SK-N-SH (cell line): ENCODE results near the gene FRMPD3. TPM values are rescaled to one million over a fixed set of nuclear protein-coding genes. Genes with fewer than 3 reads are reported as not detected.
"Not testable (repeated sequence)": the region's sequence is repeated elsewhere in the genome, so short reads cannot be mapped to it uniquely, and the experiment has no call there.

ENCODE experiments used
- CTCF ChIA-PET: fragments of 300-600, 350-600 bp; formaldehyde crosslinking; extraction: SDS; loops from one replicate; lab custom pipeline; 2021; lab: Yijun Ruan, JAX
- POLR2A ChIA-PET: fragments of 350-600 bp; sonication (Branson Sonifier 250); formaldehyde crosslinking; extraction: SDS; loops from one replicate; lab custom pipeline; 2020; ENCODE audit warnings: antibody characterized with exemption, inconsistent platforms; lab: Yijun Ruan, JAX
- DNase-seq: peaks from one replicate; pipeline ENCODE4 v3.0.0; 2012
- H2AFZ ChIP-seq: fragments of 200-600 bp; sonication (generic); 2 replicates; pipeline ENCODE4 v1.8.1; 2016; ENCODE audit warnings: antibody characterized with exemption, mild to moderate bottlenecking, low read depth
- H3F3A ChIP-seq: fragments of 200-600 bp; sonication (generic); replicated peaks from 2 replicates; pipeline ENCODE3; 2016; ENCODE audit warnings: antibody characterized with exemption, mild to moderate bottlenecking; ENCODE audit not compliant: insufficient read depth
- H3K27ac ChIP-seq, 2 experiments: fragments of 200-500 bp in 1 of 2; fragments of 200-600 bp in 1 of 2; sonication (Bioruptor generic) in 1 of 2; sonication (generic), shearing (Covaris generic) in 1 of 2; 2 replicates each; pipeline versions ENCODE4 v1.5.1 to v1.6.1; 2014 to 2016; ENCODE audit warnings: low read depth in 2 of 2, inconsistent platforms in 1 of 2, low read length in 1 of 2, mild to moderate bottlenecking in 1 of 2, mixed read lengths in 1 of 2
- H3K27me3 ChIP-seq: fragments of 200-600 bp; sonication (generic), shearing (Covaris generic); 2 replicates; pipeline ENCODE4 v1.6.1; 2016; ENCODE audit warnings: mixed run types; ENCODE audit not compliant: insufficient read depth
- H3K36me3 ChIP-seq, 2 experiments: fragments of 200-500 bp in 1 of 2; fragments of 200-600 bp in 1 of 2; sonication (Bioruptor generic) in 1 of 2; sonication (generic) in 1 of 2; replicated peaks in 1 of 2; 2 replicates each; pipeline versions ENCODE3 to v1.5.1; 2014 to 2016; ENCODE audit warnings: low read length in 1 of 2, mild to moderate bottlenecking in 1 of 2; ENCODE audit not compliant: insufficient read depth in 2 of 2, control insufficient read depth in 1 of 2
- H3K4me1 ChIP-seq, 2 experiments: fragments of 200-500 bp in 1 of 2; fragments of 200-600 bp in 1 of 2; sonication (Bioruptor generic) in 1 of 2; sonication (generic), shearing (Covaris generic) in 1 of 2; 2 replicates each; pipeline versions ENCODE4 v1.5.1 to v1.6.1; 2014 to 2016; ENCODE audit warnings: low read depth in 1 of 2, low read length in 1 of 2, mixed run types in 1 of 2; ENCODE audit not compliant: insufficient read depth in 2 of 2, control insufficient read depth in 1 of 2
- H3K4me2 ChIP-seq: fragments of 200-600 bp; sonication (generic), shearing (Covaris generic); 2 replicates; pipeline ENCODE4 v1.6.1; 2017; ENCODE audit warnings: mixed run types
- H3K4me3 ChIP-seq, 2 experiments: fragments of 200-500 bp in 1 of 2; fragments of 200-600 bp in 1 of 2; sonication (Bioruptor generic) in 1 of 2; sonication (generic), shearing (Covaris generic) in 1 of 2; 2 replicates each; pipeline versions ENCODE4 v1.5.1 to v1.8.1; 2014 to 2016; ENCODE audit warnings: low read depth in 2 of 2, inconsistent platforms in 1 of 2, low read length in 1 of 2, mild to moderate bottlenecking in 1 of 2, mixed read lengths in 1 of 2, moderate library complexity in 1 of 2
- H3K79me2 ChIP-seq: fragments of 200-600 bp; sonication (generic); 2 replicates; pipeline ENCODE4 v1.8.1; 2017; ENCODE audit warnings: mild to moderate bottlenecking; ENCODE audit not compliant: insufficient read depth
- H3K9ac ChIP-seq: fragments of 200-600 bp; sonication (generic); 2 replicates; pipeline ENCODE4 v1.6.1; 2017; ENCODE audit warnings: mixed run types
- H3K9me2 ChIP-seq: fragments of 200-600 bp; sonication (generic); 2 replicates; pipeline ENCODE4 v1.6.1; 2017; ENCODE audit warnings: mixed run types
- H3K9me3 ChIP-seq: fragments of 200-600 bp; sonication (generic); 2 replicates; pipeline ENCODE4 v1.6.1; 2017; ENCODE audit warnings: mixed run types, mild to moderate bottlenecking, moderate library complexity
- H4K20me1 ChIP-seq: fragments of 200-600 bp; sonication (generic); 2 replicates; pipeline ENCODE4 v1.6.1; 2017; ENCODE audit warnings: mild to moderate bottlenecking, mixed run types; ENCODE audit not compliant: insufficient read depth
- CHD2 ChIP-seq: fragments of 150-350 bp; IDR thresholded peaks from 2 replicates; pipeline ENCODE4 v1.6.1; 2018; ENCODE audit warnings: low read length; ENCODE audit not compliant: partially characterized antibody
- ELF1 ChIP-seq: IDR thresholded peaks from 2 replicates; pipeline ENCODE4 v1.4.0; 2012
- EZH2phosphoT487 ChIP-seq: fragments of 200-600 bp; sonication (generic); IDR thresholded peaks from 2 replicates; pipeline ENCODE4 v1.6.1; 2017; ENCODE audit warnings: low read depth, mixed run types, mild to moderate bottlenecking, antibody characterized with exemption, moderate library complexity, borderline replicate concordance
- JUND ChIP-seq: IDR thresholded peaks from 2 replicates; pipeline ENCODE4 v1.4.0; 2012
- MEF2A ChIP-seq: IDR thresholded peaks from 2 replicates; pipeline ENCODE4 v1.4.0; 2012; ENCODE audit warnings: low read depth, borderline replicate concordance
- MXI1 ChIP-seq: IDR thresholded peaks from 2 replicates; pipeline ENCODE4 v1.6.1; 2012; ENCODE audit warnings: mild to moderate bottlenecking, low read depth, low read length, improper control_type of control experiment
- POLR2AphosphoS5 ChIP-seq: IDR thresholded peaks from 2 replicates; pipeline ENCODE4 v1.6.1; 2012; ENCODE audit warnings: low read depth, low read length
- RFX5 ChIP-seq: IDR thresholded peaks from 2 replicates; pipeline ENCODE4 v1.6.1; 2012; ENCODE audit warnings: mild to moderate bottlenecking, improper control_type of control experiment, low read length
- SIN3A ChIP-seq: IDR thresholded peaks from 2 replicates; pipeline ENCODE4 v1.6.1; 2012; ENCODE audit warnings: low read depth, mild to moderate bottlenecking, low read length, moderate library complexity, borderline replicate concordance
- TCF12 ChIP-seq: IDR thresholded peaks from 2 replicates; pipeline ENCODE4 v1.4.0; 2012
- TEAD4 ChIP-seq: IDR thresholded peaks from 2 replicates; pipeline ENCODE4 v1.4.0; 2012; ENCODE audit warnings: mild to moderate bottlenecking, borderline replicate concordance; ENCODE audit not compliant: insufficient read depth
- ZBTB33 ChIP-seq: IDR thresholded peaks from 2 replicates; pipeline ENCODE4 v1.4.0; 2012; ENCODE audit warnings: low read depth, borderline replicate concordance
- WGBS: methylation state at CpG from one replicate; pipeline ENCODE4 v1.1.6; 2017; ENCODE audit warnings: low lambda C conversion rate; 5-methylcytosine and 5-hydroxymethylcytosine counted together
- polyA plus RNA-seq, 3 experiments: library from polyadenylated mRNA; depleted of rRNA; stranded (reverse); fragments of >200 nt; gene quantifications; 2 replicates each; pipeline ENCODE4 v1.2.3, GENCODE V29; 2012
- TF ChIP-seq, protein P1 (sequence below): IDR thresholded peaks from 2 replicates; pipeline ENCODE4 v1.4.0; 2012; ENCODE audit warnings: low read depth
- TF ChIP-seq, protein P2 (sequence below): IDR thresholded peaks from 2 replicates; pipeline ENCODE4 v1.6.1; 2012; ENCODE audit warnings: mild to moderate bottlenecking, low read depth, low read length, moderate library complexity

The FRMPD3 gene
- polyA plus RNA-seq, 1 of the 3 experiments (the other 2 are of a cell fraction) = 0.03 TPM

- CTCF ChIA-PET = no interaction called here
- H3K36me3 ChIP-seq = no peaks in the 10 kb centered on the region
- no peak overlapping the region for H2AFZ ChIP-seq
- no peak overlapping the region for H3K4me2 ChIP-seq
- H3K4me3 ChIP-seq = no peak overlapping the region
- no peak overlapping the region for H3K27ac ChIP-seq
- no peaks in the 10 kb centered on the region for H3F3A ChIP-seq
- DNase-seq = no peak
- peaks cover 22% of the 10 kb centered on the region; the same call in 1 of the 2 replicates for H3K27me3 ChIP-seq
- no peaks in the 10 kb centered on the region for H3K9me2 ChIP-seq
- POLR2A ChIA-PET = no interaction called here
- WGBS = 28% methylated on average over 7 of the region's 7 CpGs
- H4K20me1 ChIP-seq = no peaks in the 10 kb centered on the region
- no peak overlapping the region for H3K9ac ChIP-seq
- H3K79me2 ChIP-seq = no peaks in the 10 kb centered on the region
- H3K4me1 ChIP-seq = no peaks in the 10 kb centered on the region
- no peak for TF ChIP-seq ZBTB33
- no peak for TF ChIP-seq RFX5
- TF ChIP-seq TCF12 = no peak
- no peak for TF ChIP-seq ELF1
- no peak for TF ChIP-seq TEAD4
- TF ChIP-seq, protein P1, sequence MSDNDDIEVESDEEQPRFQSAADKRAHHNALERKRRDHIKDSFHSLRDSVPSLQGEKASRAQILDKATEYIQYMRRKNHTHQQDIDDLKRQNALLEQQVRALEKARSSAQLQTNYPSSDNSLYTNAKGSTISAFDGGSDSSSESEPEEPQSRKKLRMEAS = no peak
- no peak for TF ChIP-seq MXI1
- no peak for TF ChIP-seq POLR2AphosphoS5
- TF ChIP-seq, protein P2, sequence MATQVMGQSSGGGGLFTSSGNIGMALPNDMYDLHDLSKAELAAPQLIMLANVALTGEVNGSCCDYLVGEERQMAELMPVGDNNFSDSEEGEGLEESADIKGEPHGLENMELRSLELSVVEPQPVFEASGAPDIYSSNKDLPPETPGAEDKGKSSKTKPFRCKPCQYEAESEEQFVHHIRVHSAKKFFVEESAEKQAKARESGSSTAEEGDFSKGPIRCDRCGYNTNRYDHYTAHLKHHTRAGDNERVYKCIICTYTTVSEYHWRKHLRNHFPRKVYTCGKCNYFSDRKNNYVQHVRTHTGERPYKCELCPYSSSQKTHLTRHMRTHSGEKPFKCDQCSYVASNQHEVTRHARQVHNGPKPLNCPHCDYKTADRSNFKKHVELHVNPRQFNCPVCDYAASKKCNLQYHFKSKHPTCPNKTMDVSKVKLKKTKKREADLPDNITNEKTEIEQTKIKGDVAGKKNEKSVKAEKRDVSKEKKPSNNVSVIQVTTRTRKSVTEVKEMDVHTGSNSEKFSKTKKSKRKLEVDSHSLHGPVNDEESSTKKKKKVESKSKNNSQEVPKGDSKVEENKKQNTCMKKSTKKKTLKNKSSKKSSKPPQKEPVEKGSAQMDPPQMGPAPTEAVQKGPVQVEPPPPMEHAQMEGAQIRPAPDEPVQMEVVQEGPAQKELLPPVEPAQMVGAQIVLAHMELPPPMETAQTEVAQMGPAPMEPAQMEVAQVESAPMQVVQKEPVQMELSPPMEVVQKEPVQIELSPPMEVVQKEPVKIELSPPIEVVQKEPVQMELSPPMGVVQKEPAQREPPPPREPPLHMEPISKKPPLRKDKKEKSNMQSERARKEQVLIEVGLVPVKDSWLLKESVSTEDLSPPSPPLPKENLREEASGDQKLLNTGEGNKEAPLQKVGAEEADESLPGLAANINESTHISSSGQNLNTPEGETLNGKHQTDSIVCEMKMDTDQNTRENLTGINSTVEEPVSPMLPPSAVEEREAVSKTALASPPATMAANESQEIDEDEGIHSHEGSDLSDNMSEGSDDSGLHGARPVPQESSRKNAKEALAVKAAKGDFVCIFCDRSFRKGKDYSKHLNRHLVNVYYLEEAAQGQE = no peak
- TF ChIP-seq SIN3A = no peak
- no peak for TF ChIP-seq MEF2A
- TF ChIP-seq JUND = no peak
- no peak for TF ChIP-seq CHD2
- no peak for TF ChIP-seq EZH2phosphoT487
- H3K9me3 ChIP-seq = no peaks in the 10 kb centered on the region
These were observed 21.5 kb downstream of the FRMPD3 start for GRCh38 chrX:107470971-107471370.

DNA sequence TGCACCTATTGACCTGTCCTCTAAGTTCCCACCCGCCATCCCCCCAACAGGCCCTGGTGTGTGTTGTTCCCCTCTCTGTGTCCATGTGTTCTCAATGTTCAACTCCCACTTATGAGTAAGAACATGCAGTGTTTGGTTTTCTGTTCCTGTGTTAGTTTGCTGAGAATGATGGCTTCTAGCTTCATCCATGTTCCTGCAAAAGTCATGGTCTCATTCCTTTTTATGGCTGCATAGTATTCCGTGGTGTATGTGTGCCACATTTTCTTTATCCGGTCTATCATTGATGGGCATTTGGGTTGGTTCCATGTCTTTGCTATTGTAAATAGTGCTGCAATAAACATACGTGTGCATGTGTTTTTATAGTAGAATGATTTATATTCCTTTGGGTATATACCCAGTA lies 22.0 kb downstream of the FRMPD3 start:
- H3K9ac ChIP-seq, H3K4me1 ChIP-seq, H3K36me3 ChIP-seq, H3K79me2 ChIP-seq, H3K27ac ChIP-seq, DNase-seq, POLR2A ChIA-PET, H3K4me2 ChIP-seq, H4K20me1 ChIP-seq, H3K9me3 ChIP-seq, CTCF ChIA-PET, H3K9me2 ChIP-seq, H3F3A ChIP-seq, H3K4me3 ChIP-seq, H2AFZ ChIP-seq: not testable (repeated sequence)
- H3K27me3 ChIP-seq = peaks cover 22% of the 10 kb centered on the region; the same call in 1 of the 2 replicates
- 22% methylated on average over 4 of the region's 4 CpGs for WGBS
